AG04449 (cell line): ENCODE results near the gene PDXK.

ENCODE experiments used
- CTCF ChIA-PET: fragments of 350-600 bp; formaldehyde crosslinking; extraction: SDS; loops from one replicate; lab custom pipeline; 2021; ENCODE audit warnings: antibody characterized with exemption; lab: Yijun Ruan, JAX
- POLR2A ChIA-PET: fragments of 400-600, 350-600 bp; formaldehyde crosslinking; extraction: SDS; loops from one replicate; lab custom pipeline; 2020; ENCODE audit warnings: antibody characterized with exemption, inconsistent platforms; lab: Yijun Ruan, JAX
- DNase-seq: peaks from one replicate; pipeline ENCODE4 v3.0.0-alpha.2; 2010; ENCODE audit warnings: low read depth, low spot score
- H3K4me3 ChIP-seq: 2 replicates; pipeline ENCODE4 v1.5.1; 2011; ENCODE audit warnings: low read depth, mild to moderate bottlenecking, control low read depth, low read length
- CTCF ChIP-seq: IDR thresholded peaks from one replicate; pipeline ENCODE4 v1.5.1; 2011; ENCODE audit warnings: mild to moderate bottlenecking, moderate library complexity, low read length, control low read depth, inconsistent platforms; ENCODE audit not compliant: insufficient read depth; ENCODE audit errors: missing control alignments

Gene PDXK

GRCh38 chr21:43758111-43758641, 39.2 kb downstream of the PDXK start:
- POLR2A ChIA-PET: no interaction called here
- no peak overlapping the region for H3K4me3 ChIP-seq
- no peak for TF ChIP-seq CTCF
- CTCF ChIA-PET: interaction anchor here (1.4 to 1.6 kb wide), 2 partner anchors 11 to 217 kb away, joined by 3 to 4 read pairs; no protein-coding TSS in a partner anchor
- DNase-seq: peak; percentile 33

- DNase-seq: no peak
- TF ChIP-seq CTCF: no peak
- no peak overlapping the region for H3K4me3 ChIP-seq
- ChIA-PET POLR2A (no interaction called here), CTCF (interaction anchor here (1.4 to 1.6 kb wide), 2 partner anchors 11 to 216 kb away, joined by 3 to 4 read pairs; no protein-coding TSS in a partner anchor)
These were observed 39.9 kb downstream of the PDXK start for GRCh38 chr21:43758811-43759210.

GRCh38 chr21:43759651-43760050, 40.7 kb downstream of the PDXK start:
- no peak for TF ChIP-seq CTCF
- CTCF ChIA-PET: no interaction called here
- POLR2A ChIA-PET: no interaction called here
- no peak overlapping the region for H3K4me3 ChIP-seq
- DNase-seq: no peak

- no peak overlapping the region for H3K4me3 ChIP-seq
- ChIA-PET POLR2A (no interaction called here), CTCF (no interaction called here)
- no peak for DNase-seq
- no peak for TF ChIP-seq CTCF
These were observed 41.5 kb downstream of the PDXK start for GRCh38 chr21:43760391-43760958.

- POLR2A ChIA-PET: interaction anchor here (0.6 kb wide), 1 partner anchor 88 kb away, joined by 3 read pairs; no protein-coding TSS in a partner anchor
- CTCF ChIA-PET: interaction anchor here (1.1 kb wide), 1 partner anchor 28 kb away, joined by 3 read pairs; the partner anchor contains the start of gene RRP1
- no peak for TF ChIP-seq CTCF
- DNase-seq: no peak
- H3K4me3 ChIP-seq: no peak overlapping the region
These were observed 43.0 kb downstream of the PDXK start for GRCh38 chr21:43761886-43762285.

GRCh38 chr21:43762303-43763128, 43.6 kb downstream of the PDXK start:
- no peak for DNase-seq
- TF ChIP-seq CTCF: no peak
- ChIA-PET CTCF (interaction anchor here (1.1 kb wide), 1 partner anchor 27 kb away, joined by 3 read pairs; the partner anchor contains the start of gene RRP1), POLR2A (interaction anchor here (0.6 kb wide), 1 partner anchor 88 kb away, joined by 3 read pairs; no protein-coding TSS in a partner anchor)
- H3K4me3 ChIP-seq: no peak overlapping the region
